ENCODE data around the gene TLX3. TPM values are rescaled to one million over a fixed set of nuclear protein-coding genes. Genes with fewer than 3 reads are reported as not detected.
A peak's percentile ranks its signal among the peaks of the same experiment; 100 is the strongest.

Gene TLX3
- total and polyA plus RNA-seq, 2 of the 8 experiments (the other 6 are each of a cell fraction or from before 2014, with no cell fraction given): not detected

DNA sequence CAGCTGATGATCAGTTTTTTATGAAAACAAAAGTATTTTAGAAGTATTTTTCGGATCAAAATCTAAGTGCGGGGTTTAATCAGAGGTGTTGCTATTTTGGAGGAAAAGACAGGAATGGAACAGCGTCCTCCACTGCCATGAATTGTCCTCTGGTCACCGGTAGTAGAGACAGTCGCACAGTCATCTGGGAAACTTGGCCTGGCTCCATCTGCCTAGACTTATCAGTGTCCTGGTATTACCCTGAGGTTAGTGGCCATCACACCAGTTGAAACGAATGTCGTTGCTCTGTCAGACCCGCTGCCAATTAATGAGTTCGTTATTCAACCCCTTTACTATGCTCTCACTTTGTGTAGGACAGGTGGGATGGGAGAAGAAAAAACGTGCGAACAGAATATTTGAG is 8.2 kb downstream of the TLX3 start:
- Histone ChIP-seq H2BK20ac (ENCODE audit: low read length) (no peak overlapping the region), H3K56ac (replicated peaks; ENCODE audit: insufficient read length, low read depth, low read length) (no peak overlapping the region), H3K36me3 (ENCODE audit: control insufficient read depth in 2 of 4, insufficient read depth in 4 of 4, low read length in 3 of 4) (peaks cover 0 to 6% (median 0%) of the 10 kb centered on the region in 4 experiments; a peak in 1 of 8 replicates), H4K91ac (replicated peaks; ENCODE audit: insufficient read length, low read length) (no peak overlapping the region), H2BK5ac (ENCODE audit: low read depth, low read length) (no peak overlapping the region), H4K5ac (ENCODE audit: insufficient read length, low read depth, low read length) (no peak overlapping the region), H3K18ac (ENCODE audit: extremely low read depth, low read length) (no peak overlapping the region), H2AK5ac (ENCODE audit: low read depth, low read length) (no peak overlapping the region), H3K79me1 (ENCODE audit: low read depth, low read length) (no peaks in the 10 kb centered on the region), H3K9ac (replicated peaks in 1 of 4; ENCODE audit: extremely low read depth in 1 of 4, low read depth in 3 of 4, low read length in 3 of 4) (no peak overlapping the region), H2BK120ac (replicated peaks; ENCODE audit: low read depth, low read length) (no peak overlapping the region), H3K9me3 (ENCODE audit: insufficient read depth in 2 of 2, low read depth in 1 of 2, low read length in 1 of 2) (no peaks in the 10 kb centered on the region; a peak in 1 of 4 replicates), H3K4ac (replicated peaks; ENCODE audit: insufficient read length, low read depth, low read length) (no peak overlapping the region), H2BK15ac (ENCODE audit: low read length) (no peak overlapping the region), H3K79me2 (ENCODE audit: control insufficient read depth in 1 of 2, insufficient read depth in 2 of 2, low read length in 2 of 2) (no peaks in the 10 kb centered on the region), H4K8ac (ENCODE audit: extremely low read depth, insufficient read depth, low read length) (no peak overlapping the region), H3K27ac (ENCODE audit: low read depth, low read length) (no peak overlapping the region), H3K4me3 (ENCODE audit: extremely low read depth in 1 of 4, insufficient read depth in 2 of 4, low read depth in 3 of 4, low read length in 4 of 4) (no peak overlapping the region), H2BK12ac (ENCODE audit: low read depth, low read length) (0 out of 2 replicates have a peak overlapping the region, but pooled peaks have one; percentile 18), H3K4me1 (replicated peaks in 1 of 4; ENCODE audit: control insufficient read depth in 3 of 4, insufficient read depth in 4 of 4, low read length in 3 of 4) (peaks cover 0 to 29% (median 20%) of the 10 kb centered on the region in 4 experiments; a peak in 6 of 7 replicates), H3K23ac (ENCODE audit: insufficient read length) (no peak overlapping the region), H4K20me1 (replicated peaks in 1 of 2; ENCODE audit: control insufficient read depth in 1 of 2, insufficient read depth in 2 of 2, low read length in 2 of 2) (peaks cover 12 to 32% of the 10 kb centered on the region in 2 experiments), H3K14ac (ENCODE audit: insufficient read length) (no peak overlapping the region), H2AFZ (ENCODE audit: low read length) (no peak overlapping the region), H3K27me3 (replicated peaks in 1 of 4; ENCODE audit: control insufficient read depth in 3 of 4, extremely low read depth in 1 of 4, insufficient read depth in 3 of 4, low read length in 3 of 4) (peaks cover 78 to 99% (median 94%) of the 10 kb centered on the region in 4 experiments), H3K4me2 (ENCODE audit: insufficient read depth in 1 of 2, low read depth in 2 of 2, low read length in 2 of 2) (peak overlapping the region in 1 of 2 experiments; percentile 28; a peak in 1 of 4 replicates), H3K23me2 (ENCODE audit: low read depth, low read length) (no peaks in the 10 kb centered on the region)
- CTCF ChIA-PET (ENCODE audit: partially characterized antibody): interaction anchor here (1.0 to 5.5 kb wide), 5 partner anchors 11 to 313 kb away, joined by 3 to 30 read pairs (median 7); no protein-coding TSS in a partner anchor
- TF ChIP-seq, protein P1, sequence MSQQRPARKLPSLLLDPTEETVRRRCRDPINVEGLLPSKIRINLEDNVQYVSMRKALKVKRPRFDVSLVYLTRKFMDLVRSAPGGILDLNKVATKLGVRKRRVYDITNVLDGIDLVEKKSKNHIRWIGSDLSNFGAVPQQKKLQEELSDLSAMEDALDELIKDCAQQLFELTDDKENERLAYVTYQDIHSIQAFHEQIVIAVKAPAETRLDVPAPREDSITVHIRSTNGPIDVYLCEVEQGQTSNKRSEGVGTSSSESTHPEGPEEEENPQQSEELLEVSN (IDR thresholded peaks at IDR 0.05): no peak
- TF ChIP-seq RNF2 (IDR thresholded peaks at IDR 0.05; ENCODE audit: borderline replicate concordance, low read depth, low read length, missing control alignments, poor library complexity, severe bottlenecking) (peak; percentile 9), SIN3A (conservative IDR thresholded peaks at IDR 0.05 in 1 of 2, IDR thresholded peaks at IDR 0.05 in 1 of 2; ENCODE audit: low read depth in 1 of 2, low read length in 2 of 2) (no peak), RBBP5 (IDR thresholded peaks at IDR 0.05; ENCODE audit: borderline replicate concordance, low read depth, low read length) (no peak), CBX8 (IDR thresholded peaks at IDR 0.05; ENCODE audit: borderline replicate concordance, low read depth, low read length) (peak; percentile 18; the same call in 1 of the 2 replicates), EP300 (IDR thresholded peaks at IDR 0.05; ENCODE audit: borderline replicate concordance in 1 of 2, low read depth in 2 of 2, low read length in 2 of 2) (no peak), TEAD4 (IDR thresholded peaks at IDR 0.05; ENCODE audit: low read depth, low read length) (no peak)
- WGBS, 2 experiments (ENCODE audit: extremely low coverage in 1 of 2, insufficient coverage in 1 of 2, insufficient read length in 1 of 2, insufficient replicate concordance in 2 of 2, low coverage in 1 of 2, low lambda C conversion rate in 2 of 2, missing lambda C conversion rate in 1 of 2): 31% methylated on average over 11 of the region's 11 CpGs; no CpG with 5 or more reads in 1 of the 2 experiments
- POLR2A ChIA-PET (ENCODE audit: partially characterized antibody): interaction anchor here (1.8 kb wide), 1 partner anchor 71 kb away, joined by 7 read pairs; the partner anchor contains the start of gene NPM1
- FAIRE-seq (no peak), DNase-seq (ENCODE audit: low read depth in 1 of 2, low spot score in 2 of 2) (no peak)

Measured in H1 (cell line).